D721Med (cell line): ENCODE measurements around the gene PPP1R37.

Source experiments
- DNase-seq: peaks from one replicate; pipeline ENCODE4 v3.0.0; 2011; ENCODE audit warnings: low spot score; ENCODE audit not compliant: insufficient read length
- FAIRE-seq: peaks from 2 replicates; lab custom pipeline; 2011; peaks lifted over from hg19 to GRCh38; lab: Jason Lieb, UNC
- TF ChIP-seq, protein P1 (sequence below): IDR thresholded peaks from 2 replicates; pipeline ENCODE4 v1.5.1; 2012; ENCODE audit warnings: mild to moderate bottlenecking, control low read depth; ENCODE audit not compliant: insufficient read depth; ENCODE audit errors: missing control alignments

Gene PPP1R37

DNA sequence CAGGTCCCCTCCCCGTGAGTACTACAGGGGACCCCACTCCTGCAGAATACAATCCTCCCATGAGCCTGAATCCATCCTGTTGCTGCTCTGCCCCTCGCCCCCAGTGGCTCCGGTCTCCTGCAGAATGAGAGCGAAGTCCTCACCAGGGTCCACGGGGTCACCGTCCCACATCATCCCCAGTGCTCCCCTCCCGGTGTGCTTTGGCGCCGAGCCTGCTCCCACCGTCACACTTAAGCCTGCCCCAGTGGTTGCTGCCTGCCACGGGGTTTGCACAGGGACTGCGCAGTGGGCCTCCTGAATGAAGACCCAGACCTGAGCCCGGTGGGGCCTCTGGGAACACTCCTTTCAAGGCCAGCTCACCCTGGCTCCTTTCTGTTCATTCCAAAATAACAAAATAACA is 37.3 kb downstream of the PPP1R37 start:
- TF ChIP-seq, protein P1, sequence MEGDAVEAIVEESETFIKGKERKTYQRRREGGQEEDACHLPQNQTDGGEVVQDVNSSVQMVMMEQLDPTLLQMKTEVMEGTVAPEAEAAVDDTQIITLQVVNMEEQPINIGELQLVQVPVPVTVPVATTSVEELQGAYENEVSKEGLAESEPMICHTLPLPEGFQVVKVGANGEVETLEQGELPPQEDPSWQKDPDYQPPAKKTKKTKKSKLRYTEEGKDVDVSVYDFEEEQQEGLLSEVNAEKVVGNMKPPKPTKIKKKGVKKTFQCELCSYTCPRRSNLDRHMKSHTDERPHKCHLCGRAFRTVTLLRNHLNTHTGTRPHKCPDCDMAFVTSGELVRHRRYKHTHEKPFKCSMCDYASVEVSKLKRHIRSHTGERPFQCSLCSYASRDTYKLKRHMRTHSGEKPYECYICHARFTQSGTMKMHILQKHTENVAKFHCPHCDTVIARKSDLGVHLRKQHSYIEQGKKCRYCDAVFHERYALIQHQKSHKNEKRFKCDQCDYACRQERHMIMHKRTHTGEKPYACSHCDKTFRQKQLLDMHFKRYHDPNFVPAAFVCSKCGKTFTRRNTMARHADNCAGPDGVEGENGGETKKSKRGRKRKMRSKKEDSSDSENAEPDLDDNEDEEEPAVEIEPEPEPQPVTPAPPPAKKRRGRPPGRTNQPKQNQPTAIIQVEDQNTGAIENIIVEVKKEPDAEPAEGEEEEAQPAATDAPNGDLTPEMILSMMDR = no peak
- FAIRE-seq (no peak), DNase-seq (no peak)

DNA sequence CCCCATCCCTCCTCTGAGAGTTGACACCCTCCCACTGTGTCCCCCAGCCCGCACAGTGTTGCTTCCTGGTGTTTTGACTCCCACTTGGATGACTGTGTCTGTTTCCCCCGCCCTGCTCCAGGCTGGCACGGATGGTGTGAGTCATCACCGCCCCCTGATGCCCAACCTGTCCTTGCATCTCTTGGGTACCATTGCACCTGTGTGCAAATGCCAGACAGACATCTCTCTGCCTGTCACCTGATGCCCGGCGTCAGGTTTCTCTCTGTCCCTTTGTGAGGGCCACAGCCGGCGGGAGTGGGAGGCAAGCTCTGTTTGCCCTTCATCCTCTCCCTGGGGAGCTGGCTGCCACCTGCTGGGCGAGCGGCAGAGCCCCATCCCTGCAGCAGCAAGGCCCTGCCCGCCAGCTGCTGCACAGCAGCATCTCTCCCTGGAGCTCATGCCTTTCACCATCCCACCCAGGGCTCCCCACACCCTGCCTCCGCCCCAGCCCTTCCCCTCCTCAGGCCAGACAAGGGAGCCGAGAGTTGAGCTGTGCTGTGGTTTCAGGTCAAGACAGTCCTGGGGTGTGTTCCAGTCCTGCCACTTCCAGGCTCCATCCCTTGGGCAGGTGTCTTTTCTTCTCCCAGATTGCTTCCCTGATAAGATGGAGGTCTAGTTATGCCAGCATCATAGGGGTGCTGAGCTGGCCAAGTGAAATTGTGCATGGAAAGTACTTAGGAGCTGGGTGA is 38.1 kb downstream of the PPP1R37 start:
- FAIRE-seq (no peak), DNase-seq (no peak)
- TF ChIP-seq, protein P1 = peak; percentile 20

DNA sequence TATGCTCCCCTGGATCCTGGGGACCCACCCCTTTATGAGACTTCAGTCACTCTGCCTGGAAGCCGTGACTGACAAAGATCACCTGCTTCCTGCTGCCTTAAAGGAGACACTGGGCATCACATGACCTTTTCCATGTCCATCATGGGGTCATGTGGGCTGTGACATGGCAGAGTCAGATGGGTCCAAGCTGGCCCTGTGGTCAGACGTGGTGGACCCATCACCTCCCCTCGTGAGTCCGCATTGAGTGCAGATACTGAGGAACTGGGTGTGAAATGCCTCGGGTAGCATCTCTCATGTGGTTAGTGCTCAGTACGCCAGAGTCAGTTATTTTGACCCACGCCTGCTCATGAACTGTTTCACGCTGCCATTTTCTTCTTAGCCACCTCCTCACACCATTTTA is 40.7 kb downstream of the PPP1R37 start:
- FAIRE-seq = no peak
- no peak for DNase-seq
- TF ChIP-seq, protein P1 = no peak

DNA sequence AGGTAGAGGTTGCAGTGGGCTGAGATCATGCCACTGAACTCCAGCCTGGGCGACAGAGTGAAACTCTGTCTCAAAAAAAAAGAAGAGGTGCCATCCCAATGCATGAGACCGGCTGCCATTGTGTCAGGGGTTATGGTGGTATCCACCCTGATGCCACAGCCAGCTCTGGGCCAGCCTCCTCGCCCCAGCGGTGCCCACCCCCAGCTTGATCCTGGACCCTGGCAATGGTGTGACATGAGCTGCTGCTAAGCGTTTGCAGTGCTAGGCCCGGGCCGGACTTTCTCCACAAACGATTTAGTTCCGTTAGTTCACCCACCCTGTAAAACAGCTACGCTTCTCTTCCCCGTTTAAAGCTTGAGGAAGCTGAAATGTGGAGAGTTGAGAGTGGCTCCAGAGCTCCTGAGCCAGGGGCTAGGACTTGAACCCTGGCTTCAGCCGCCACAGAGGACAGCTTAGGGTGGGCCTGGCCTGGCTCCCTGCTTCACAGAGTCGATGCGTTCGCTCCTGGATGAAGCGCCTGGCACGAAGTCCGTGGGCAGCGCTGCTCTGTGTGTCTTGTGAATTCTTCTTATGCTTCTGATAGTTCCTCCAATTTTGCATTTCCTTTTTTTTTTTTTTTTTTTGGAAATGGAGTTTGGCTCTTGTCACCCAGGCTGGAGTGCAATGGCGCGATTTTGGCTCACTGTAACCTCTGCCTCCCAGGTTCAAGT is 42.4 kb downstream of the PPP1R37 start:
- no peak for DNase-seq
- FAIRE-seq = no peak
- TF ChIP-seq, protein P1 = no peak

DNA sequence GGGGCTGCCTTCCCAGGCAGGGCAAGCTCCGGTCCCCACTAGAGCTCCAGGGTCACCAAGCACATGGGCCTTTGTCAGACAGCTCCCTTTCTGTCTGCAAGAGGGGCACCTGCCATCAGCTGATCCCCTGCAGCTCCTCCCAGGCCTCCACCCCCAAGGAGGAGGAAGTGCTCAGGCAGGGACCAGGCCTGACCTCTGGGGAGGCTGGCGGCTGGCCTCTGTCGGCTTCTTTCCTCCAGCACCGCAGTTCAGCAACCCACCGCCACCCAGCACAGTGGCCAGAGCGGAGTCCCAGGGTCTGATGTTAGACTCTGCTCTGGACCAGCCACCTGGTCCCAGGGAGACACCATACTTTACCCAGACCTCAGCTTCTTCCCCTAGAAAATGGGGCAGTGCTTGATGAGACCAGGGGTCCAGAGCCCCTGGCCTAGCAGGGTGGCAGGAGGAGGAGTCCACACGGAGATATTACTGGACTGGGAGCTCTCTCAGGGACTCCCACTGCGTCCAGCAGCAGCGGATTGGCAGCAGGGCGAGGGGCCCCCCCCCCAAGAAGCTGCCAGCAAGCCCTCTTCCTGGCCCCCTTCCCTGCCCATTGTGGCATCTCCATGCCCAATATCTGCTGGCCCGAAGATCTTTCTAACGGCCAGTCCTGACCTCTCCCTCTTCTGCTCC is 43.7 kb downstream of the PPP1R37 start:
- DNase-seq (no peak), FAIRE-seq (no peak)
- TF ChIP-seq, protein P1 = no peak

DNA sequence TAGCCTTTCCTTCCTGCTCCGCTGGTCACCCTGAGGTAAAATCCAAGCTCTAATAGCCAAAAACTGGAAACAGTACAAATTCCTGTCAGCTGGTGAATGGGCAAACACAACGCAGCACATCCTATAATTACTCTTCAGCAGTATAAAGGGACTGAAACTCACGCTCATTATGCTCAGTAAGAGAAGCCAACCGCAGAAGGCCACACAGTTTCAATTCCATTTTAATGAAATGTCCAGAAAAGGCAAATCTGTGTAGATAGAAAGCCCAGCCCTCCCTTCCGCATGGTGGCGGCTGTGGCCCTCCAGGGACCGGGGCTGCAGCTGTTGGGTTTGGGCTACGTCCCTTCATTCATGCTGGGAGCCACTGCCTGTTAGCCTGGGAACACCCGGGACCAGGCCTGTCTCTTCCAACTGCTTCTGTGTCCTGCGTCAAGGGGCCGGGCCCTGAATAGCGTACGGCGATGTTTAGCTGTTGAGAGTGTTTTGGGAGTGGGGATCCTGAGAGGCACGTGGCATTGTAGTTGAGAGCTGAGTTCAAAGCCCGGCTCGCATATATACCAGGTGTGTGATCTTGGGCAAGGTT is 44.3 kb downstream of the PPP1R37 start:
- FAIRE-seq (no peak), DNase-seq (no peak)
- TF ChIP-seq, protein P1 = no peak
